Tibial nerve (tissue), 4 donors: ENCODE data around the gene MEGF10. TPM values are rescaled to one million over a fixed set of nuclear protein-coding genes. Genes with fewer than 3 reads are reported as not detected.

ENCODE experiments used
- DNase-seq, 2 donors: peaks; one replicate each; pipeline ENCODE4 v3.0.0-alpha.2; 2019; ENCODE audit warnings: low spot score in 2 of 2
- H3K27ac ChIP-seq, 4 donors: fragments of 200-600 bp; sonication (generic) in 3 of 4; one replicate each; pipeline ENCODE4 v1.5.1; 2017 to 2019; ENCODE audit warnings: mild to moderate bottlenecking in 1 of 4
- H3K27me3 ChIP-seq, 2 donors: fragments of 200-600 bp; sonication (generic) in 1 of 2; one replicate each; pipeline versions ENCODE4 v1.5.1 to v1.6.0; 2017 to 2019
- H3K36me3 ChIP-seq, 3 donors: fragments of 200-600 bp; sonication (generic); one replicate each; pipeline ENCODE4 v1.5.1; 2018 to 2019
- H3K4me1 ChIP-seq, 4 donors: fragments of 200-600 bp; sonication (generic) in 3 of 4; one replicate each; pipeline ENCODE4 v1.5.1; 2017 to 2019
- H3K4me3 ChIP-seq, 4 donors: fragments of 200-600 bp; sonication (generic) in 3 of 4; one replicate each; pipeline ENCODE4 v1.5.1; 2017 to 2019; ENCODE audit warnings: mild to moderate bottlenecking in 1 of 4, moderate library complexity in 1 of 4
- H3K9me3 ChIP-seq, 4 donors: fragments of 200-600 bp; sonication (generic) in 3 of 4; one replicate each; pipeline ENCODE4 v1.5.1; 2017 to 2019
- CTCF ChIP-seq, 5 experiments: fragments of 200-600 bp in 3 of 5; fragments of 450-650 bp in 2 of 5; sonication (generic) in 3 of 5; IDR thresholded peaks; one replicate each; pipeline ENCODE4 v1.5.1; 2016 to 2019; ENCODE audit warnings: antibody characterized with exemption in 5 of 5, mild to moderate bottlenecking in 3 of 5, moderate library complexity in 2 of 5
- EP300 ChIP-seq, 2 donors: sonication (generic); formaldehyde crosslinking; IDR thresholded peaks; one replicate each; pipeline ENCODE4 v1.6.1; 2017; ENCODE audit warnings: antibody characterized with exemption in 2 of 2, mild to moderate bottlenecking in 1 of 2
- POLR2A ChIP-seq, 2 donors: fragments of 450-650 bp; IDR thresholded peaks; one replicate each; pipeline ENCODE4 v1.6.1; 2017; ENCODE audit warnings: antibody characterized with exemption in 2 of 2, mild to moderate bottlenecking in 2 of 2, moderate library complexity in 2 of 2
- WGBS, 2 donors: methylation state at CpG; one replicate each; pipeline ENCODE4 v1.1.5; 2018; 5-methylcytosine and 5-hydroxymethylcytosine counted together
- total RNA-seq, 4 donors: library from RNA; depleted of rRNA; stranded (reverse); fragments of >200 nt; gene quantifications; one replicate each; pipeline ENCODE4 v1.1.0, GENCODE V29; 2016

The MEGF10 gene
- total RNA-seq, 4 donors from 2014 or later = 0.30 to 3.3 (median 1.3) TPM

DNA sequence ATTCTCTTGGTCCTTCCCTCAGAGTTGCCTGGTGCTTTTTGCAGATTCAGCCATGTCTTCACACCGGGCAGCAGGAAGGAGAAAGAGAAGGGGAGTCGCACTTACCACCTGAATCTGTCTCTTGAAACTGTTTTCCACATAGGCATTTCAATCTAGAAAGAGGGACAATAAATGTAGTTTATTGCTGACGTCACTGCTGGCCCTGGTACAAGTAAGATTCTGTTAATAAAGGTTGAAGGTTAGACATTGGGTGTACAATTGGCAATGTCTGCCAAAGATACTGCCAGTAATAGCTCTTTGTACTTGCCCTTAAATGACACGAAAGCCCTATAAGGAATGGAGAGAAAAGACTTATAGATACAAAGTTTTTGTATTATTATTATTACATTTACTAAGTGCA, 72.8 kb downstream of the MEGF10 start:
- Histone ChIP-seq H3K4me3 (no peak overlapping the region), H3K36me3 (no peaks in the 10 kb centered on the region), H3K27ac (no peak overlapping the region), H3K27me3 (no peaks in the 10 kb centered on the region), H3K4me1 (peaks cover 0 to 4% (median 0%) of the 10 kb centered on the region in 4 donors), H3K9me3 (no peaks in the 10 kb centered on the region)
- TF ChIP-seq CTCF (IDR thresholded peaks at IDR 0.05) = no peak
- no peak for TF ChIP-seq EP300 (IDR thresholded peaks at IDR 0.05)
- TF ChIP-seq POLR2A (IDR thresholded peaks at IDR 0.05) = no peak
- DNase-seq = no peak
- 66 to 70% methylated on average over 4 of the region's 4 CpGs for WGBS, 2 donors

- TF ChIP-seq CTCF (IDR thresholded peaks at IDR 0.05) (no peak), EP300 (IDR thresholded peaks at IDR 0.05) (no peak), POLR2A (IDR thresholded peaks at IDR 0.05) (no peak)
- 90 to 91% methylated on average over 1 of the region's 1 CpG for WGBS, 2 donors
These were observed 76.4 kb downstream of the MEGF10 start for GRCh38 chr5:127367029-127367428.

DNA sequence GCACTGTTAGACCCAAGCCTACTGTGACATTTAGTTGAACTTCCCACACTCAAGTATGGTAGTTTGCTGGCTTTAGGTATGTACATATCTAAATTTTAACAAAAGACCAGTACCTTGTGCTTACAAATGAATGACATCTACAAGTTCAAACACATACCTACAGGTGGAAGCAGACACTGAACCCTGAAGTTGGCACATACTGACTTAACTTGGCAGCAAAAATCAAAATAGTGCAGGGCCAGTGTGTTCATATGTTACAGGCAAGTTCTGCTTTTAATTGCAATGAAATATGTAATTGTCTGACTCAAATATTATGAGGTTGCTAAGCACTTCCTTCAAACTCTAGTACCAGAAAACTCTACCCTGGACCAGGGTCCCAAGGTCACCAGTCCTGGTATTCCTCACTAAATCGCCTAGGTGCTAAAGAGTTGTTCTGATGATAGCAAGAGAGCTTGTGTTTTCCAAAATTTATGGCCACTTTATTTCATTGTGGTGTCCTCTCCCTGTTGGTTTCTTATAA, 77.4 kb downstream of the MEGF10 start:
- no peaks in the 10 kb centered on the region for H3K36me3 ChIP-seq
- WGBS, 2 donors = 88 to 94% methylated on average over 1 of the region's 1 CpG
- no peak overlapping the region for H3K4me3 ChIP-seq
- H3K27me3 ChIP-seq = no peaks in the 10 kb centered on the region
- DNase-seq = no peak
- TF ChIP-seq POLR2A (IDR thresholded peaks at IDR 0.05) (no peak), EP300 (IDR thresholded peaks at IDR 0.05) (no peak), CTCF (IDR thresholded peaks at IDR 0.05) (no peak)
- H3K27ac ChIP-seq = no peak overlapping the region
- H3K4me1 ChIP-seq = peaks cover 0 to 11% (median 0%) of the 10 kb centered on the region in 4 donors
- no peaks in the 10 kb centered on the region for H3K9me3 ChIP-seq

More at GRCh38 chr5:127367029-127367428, 76.4 kb downstream of the MEGF10 start:
- H3K4me1 ChIP-seq = peaks cover 0 to 11% (median 0%) of the 10 kb centered on the region in 4 donors
- DNase-seq = no peak
- H3K36me3 ChIP-seq = no peaks in the 10 kb centered on the region
- H3K9me3 ChIP-seq = no peaks in the 10 kb centered on the region
- H3K27me3 ChIP-seq = no peaks in the 10 kb centered on the region
- H3K27ac ChIP-seq = no peak overlapping the region
- no peak overlapping the region for H3K4me3 ChIP-seq

- TF ChIP-seq POLR2A (IDR thresholded peaks at IDR 0.05) (no peak), CTCF (IDR thresholded peaks at IDR 0.05) (no peak), EP300 (IDR thresholded peaks at IDR 0.05) (no peak)
These were observed 79.2 kb downstream of the MEGF10 start for GRCh38 chr5:127369796-127370195.

GRCh38 chr5:127370631-127371030, 80.0 kb downstream of the MEGF10 start:
- peaks cover 0 to 5% (median 0%) of the 10 kb centered on the region in 4 donors for H3K9me3 ChIP-seq
- no peaks in the 10 kb centered on the region for H3K36me3 ChIP-seq
- H3K4me3 ChIP-seq = no peak overlapping the region
- no peak overlapping the region for H3K27ac ChIP-seq
- WGBS, 2 donors = 65 to 69% methylated on average over 8 of the region's 8 CpGs
- DNase-seq = no peak
- peaks cover 0 to 11% (median 0%) of the 10 kb centered on the region in 4 donors for H3K4me1 ChIP-seq
- TF ChIP-seq EP300 (IDR thresholded peaks at IDR 0.05) (no peak), CTCF (IDR thresholded peaks at IDR 0.05) (no peak), POLR2A (IDR thresholded peaks at IDR 0.05) (no peak)
- no peaks in the 10 kb centered on the region for H3K27me3 ChIP-seq

More at GRCh38 chr5:127369796-127370195, 79.2 kb downstream of the MEGF10 start:
- no peaks in the 10 kb centered on the region for H3K27me3 ChIP-seq
- H3K36me3 ChIP-seq = no peaks in the 10 kb centered on the region
- peaks cover 0 to 5% (median 0%) of the 10 kb centered on the region in 4 donors for H3K9me3 ChIP-seq
- H3K4me3 ChIP-seq = no peak overlapping the region
- no peak overlapping the region for H3K27ac ChIP-seq
- WGBS, 2 donors = 89 to 96% methylated on average over 4 of the region's 4 CpGs
- no peak for DNase-seq
- peaks cover 0 to 11% (median 0%) of the 10 kb centered on the region in 4 donors for H3K4me1 ChIP-seq
